ENCODE data around the gene TRIM31.

DNA sequence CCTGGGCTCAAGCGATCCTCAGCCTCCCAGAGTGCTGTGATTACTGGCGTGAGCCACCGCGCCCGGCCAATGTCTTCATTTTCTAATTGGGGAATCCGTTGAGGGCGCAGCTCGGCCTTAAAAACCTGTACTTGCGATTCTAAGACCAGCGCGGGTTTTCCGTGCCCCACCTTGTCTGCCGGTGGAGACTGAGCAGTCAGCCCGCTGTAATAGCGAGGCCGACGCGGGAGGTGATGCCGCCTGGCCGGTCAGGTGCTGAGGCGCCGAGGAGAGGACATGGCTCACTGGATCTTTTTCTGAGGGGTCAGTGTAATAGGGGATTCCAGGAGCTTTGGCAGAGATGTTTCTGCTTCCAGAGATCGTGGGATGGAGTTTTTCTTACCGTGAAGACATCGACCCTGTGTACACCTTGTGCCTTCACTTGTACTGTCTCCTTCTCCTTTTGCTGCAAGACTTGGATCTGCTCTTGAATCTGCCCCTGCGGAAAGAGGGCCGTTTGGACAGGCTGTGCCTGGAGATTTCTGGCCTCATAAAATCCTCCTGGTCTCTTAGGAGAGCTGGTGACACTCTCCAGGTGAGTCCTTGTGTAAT lies 1.5 kb downstream of the TRIM31 start:
- TF ChIP-seq POLR2A (IDR thresholded peaks at IDR 0.05), result no peak
- TF ChIP-seq, protein P1, sequence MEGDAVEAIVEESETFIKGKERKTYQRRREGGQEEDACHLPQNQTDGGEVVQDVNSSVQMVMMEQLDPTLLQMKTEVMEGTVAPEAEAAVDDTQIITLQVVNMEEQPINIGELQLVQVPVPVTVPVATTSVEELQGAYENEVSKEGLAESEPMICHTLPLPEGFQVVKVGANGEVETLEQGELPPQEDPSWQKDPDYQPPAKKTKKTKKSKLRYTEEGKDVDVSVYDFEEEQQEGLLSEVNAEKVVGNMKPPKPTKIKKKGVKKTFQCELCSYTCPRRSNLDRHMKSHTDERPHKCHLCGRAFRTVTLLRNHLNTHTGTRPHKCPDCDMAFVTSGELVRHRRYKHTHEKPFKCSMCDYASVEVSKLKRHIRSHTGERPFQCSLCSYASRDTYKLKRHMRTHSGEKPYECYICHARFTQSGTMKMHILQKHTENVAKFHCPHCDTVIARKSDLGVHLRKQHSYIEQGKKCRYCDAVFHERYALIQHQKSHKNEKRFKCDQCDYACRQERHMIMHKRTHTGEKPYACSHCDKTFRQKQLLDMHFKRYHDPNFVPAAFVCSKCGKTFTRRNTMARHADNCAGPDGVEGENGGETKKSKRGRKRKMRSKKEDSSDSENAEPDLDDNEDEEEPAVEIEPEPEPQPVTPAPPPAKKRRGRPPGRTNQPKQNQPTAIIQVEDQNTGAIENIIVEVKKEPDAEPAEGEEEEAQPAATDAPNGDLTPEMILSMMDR (IDR thresholded peaks at IDR 0.05), result no peak

All from uterus (tissue), 2 donors.